Medulla oblongata (tissue), 1 donor: ENCODE data around the gene KATNB1.
A peak's percentile ranks its signal among the peaks of the same experiment; 100 is the strongest.
"Not testable (repeated sequence)": the region's sequence is repeated elsewhere in the genome, so short reads cannot be mapped to it uniquely, and the experiment has no call there.

Experiments used
- DNase-seq: peaks from one replicate; pipeline ENCODE4 v3.0.0-alpha.2; 2015; ENCODE audit errors: extremely low spot score

Gene KATNB1

DNA sequence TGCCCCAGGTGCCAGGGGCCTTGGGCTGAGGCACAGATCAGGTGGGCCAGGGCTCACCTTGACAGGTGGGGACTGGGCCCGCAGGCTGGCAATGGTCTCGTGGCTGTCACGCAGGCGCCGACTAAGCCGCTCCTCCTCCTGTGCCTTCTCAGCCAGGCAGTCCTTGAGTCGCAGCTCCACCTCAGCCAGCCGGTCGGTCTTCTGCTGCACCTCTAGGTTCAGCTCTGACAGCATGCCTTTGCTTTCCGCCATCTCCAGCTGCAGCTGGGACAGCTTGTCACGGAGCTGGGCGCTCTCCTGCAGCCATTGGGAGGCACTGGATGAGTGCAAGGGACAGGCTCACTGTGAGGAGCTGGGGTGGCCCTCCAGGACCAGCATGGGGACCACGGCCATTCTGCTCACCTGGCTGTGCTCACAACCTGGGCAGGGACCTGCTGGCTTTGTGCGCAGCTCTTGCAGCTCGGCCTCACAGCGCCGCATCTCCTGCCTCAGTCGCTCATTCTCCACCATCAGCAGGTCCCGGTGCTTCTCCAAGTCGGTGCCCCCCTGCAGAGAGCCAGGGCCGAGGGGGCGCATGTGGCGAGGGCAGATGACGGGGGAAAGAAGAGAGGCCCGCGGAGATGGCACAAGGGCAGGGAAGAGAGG, 35.7 kb downstream of the KATNB1 start:
- no peak for DNase-seq

DNA sequence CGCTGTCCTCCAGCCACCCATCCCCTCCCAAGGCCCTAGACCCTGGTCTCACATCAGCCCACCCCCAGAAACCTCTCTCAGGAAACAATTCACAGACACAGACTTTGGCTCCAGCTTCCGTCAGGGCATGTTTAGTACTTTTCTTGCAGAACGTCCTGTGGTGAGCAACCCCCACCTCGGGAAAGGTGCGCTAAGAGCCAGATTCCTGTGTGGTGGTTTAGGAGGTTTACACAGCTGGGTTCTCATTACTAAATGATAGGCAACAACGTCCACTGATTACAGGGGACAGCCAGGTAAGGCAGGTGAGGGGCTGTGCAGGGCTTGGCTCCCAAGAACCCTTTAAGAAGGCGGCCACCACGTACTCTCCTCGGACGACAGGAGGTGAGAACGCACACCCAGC, 37.4 kb downstream of the KATNB1 start:
- DNase-seq: no peak

- DNase-seq: no peak
Observed at GRCh38 chr16:57773655-57774295, 38.2 kb downstream of the KATNB1 start.

DNA sequence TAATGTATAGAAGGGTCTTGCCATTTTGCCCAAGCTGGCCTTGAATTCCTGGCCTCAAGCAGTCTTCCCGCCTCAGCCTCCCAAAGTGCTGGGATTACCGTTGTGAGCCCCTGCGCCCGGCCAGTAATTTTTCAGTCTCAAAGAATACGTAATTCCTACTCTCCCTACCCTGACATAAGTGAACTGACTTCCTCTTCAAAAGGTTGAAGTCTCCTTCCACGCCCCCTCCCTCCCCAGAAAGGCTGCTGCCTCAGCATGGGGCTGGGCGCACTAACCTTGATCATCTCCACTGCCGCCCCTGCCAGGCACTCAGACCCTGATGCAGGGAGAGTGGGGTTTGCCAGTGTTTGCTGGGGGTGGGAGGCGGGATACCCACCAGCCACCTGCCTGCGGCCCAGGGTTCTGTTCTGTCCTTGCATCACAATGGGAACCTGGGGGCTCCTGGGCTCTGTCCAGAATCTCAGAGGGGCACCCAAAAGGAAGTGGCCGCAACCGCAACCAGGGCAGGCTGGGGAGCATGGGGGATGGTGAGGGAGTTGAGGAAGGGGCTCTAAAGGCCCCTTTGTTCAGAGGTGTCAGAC, 39.2 kb downstream of the KATNB1 start:
- DNase-seq: no peak

- peak; percentile 67 for DNase-seq
Observed at GRCh38 chr16:57775661-57776469, 40.3 kb downstream of the KATNB1 start.

DNA sequence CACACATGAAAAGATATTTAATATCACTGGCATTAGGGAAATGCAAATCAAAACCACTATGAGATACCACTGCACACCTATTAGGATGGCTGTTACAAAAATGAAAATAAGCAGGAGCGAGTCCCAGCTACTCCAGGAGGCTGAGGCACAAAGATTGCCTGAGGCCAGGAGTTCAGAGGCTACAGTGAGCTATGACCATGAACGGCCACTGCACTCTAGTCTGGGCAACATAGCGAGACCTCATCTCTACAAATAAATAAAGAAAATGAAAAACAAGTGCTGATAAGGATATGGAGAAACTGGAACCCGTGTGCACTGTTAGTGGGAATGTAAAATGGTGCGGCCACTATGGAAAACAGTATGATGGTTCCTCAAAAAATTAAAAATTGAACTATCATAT, 43.1 kb downstream of the KATNB1 start:
- no peak for DNase-seq

GRCh38 chr16:57779836-57780235, 44.3 kb downstream of the KATNB1 start:
- not testable (repeated sequence) for DNase-seq

DNA sequence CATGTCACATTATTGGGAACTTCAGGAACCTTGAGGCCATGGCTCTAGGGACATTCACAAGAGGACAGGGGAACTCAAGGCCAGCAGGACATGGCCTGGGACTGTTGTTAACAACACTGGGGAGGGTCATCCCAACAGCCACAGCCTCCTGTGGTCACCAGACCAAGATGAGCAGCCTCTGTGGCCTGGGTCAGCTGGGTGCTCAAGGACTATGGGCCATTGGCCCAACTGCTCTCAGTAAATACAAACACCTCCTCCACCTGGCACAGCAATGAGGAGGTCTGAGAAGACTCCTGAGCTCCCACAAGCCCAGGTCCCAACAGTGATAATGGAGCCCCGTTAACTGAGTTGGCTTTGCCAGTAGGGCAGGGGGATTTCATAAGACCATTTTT, 45.8 kb downstream of the KATNB1 start:
- DNase-seq: no peak

DNA sequence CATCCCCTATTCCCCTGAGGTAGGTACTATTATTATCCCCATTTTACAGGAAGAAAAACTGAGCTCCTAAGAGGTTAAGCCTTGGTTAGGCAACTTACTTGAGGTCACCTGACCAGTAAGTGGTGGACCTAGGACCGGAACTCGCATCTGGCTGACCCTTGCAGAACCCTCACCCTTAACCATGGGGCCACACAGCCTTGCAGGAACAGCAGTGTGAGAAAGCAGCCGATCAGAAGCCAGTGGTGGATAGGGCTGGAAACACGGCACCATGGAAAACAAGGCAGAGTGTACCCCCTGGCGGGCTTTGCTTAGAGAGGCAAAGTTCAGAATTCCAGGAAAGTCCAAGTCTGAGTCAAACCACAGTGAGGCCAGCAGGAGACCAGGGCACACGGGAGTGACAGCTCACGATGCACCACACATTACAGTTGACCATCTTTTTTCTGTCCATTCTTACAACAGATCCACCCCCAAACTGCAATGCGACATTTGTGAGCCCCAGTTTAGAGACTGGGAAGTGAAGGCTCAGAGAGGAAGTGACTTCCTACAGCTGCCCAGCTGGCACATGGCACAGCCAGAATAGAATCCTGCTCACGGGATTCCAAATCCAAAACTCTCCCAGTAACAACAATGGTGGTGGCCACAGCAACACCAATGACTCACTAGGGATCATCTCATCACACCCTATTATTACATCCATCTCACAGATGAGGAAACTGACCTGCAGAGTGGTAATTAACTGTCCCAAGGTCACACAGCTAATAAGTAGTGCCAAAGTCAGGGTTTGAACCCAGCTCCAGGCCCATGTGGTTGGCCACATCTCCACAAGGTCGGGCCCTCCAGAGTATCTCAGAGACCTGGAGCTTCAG, 46.4 kb downstream of the KATNB1 start:
- no peak for DNase-seq

DNA sequence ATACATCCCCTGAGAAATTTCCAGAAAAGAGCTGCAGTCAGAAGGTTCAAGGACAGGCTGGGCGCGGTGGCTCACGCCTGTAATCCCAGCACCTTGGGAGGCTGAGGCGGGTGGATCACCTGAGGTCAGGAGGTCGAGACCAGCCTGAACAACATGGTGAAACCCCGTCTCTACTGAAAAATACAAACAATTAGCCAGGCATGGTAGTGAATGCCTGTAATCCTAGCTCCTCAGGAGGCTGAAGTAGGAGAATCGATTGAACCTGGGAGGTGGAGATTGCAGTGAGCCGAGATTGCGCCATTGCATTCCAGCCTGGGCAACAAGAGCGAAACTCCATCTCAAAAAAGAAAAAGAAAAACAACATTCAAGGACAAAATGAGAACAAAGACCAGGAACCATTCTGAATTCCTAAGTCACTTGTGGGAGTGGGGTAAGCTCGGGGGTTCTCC, 47.1 kb downstream of the KATNB1 start:
- DNase-seq: not testable (repeated sequence)

DNA sequence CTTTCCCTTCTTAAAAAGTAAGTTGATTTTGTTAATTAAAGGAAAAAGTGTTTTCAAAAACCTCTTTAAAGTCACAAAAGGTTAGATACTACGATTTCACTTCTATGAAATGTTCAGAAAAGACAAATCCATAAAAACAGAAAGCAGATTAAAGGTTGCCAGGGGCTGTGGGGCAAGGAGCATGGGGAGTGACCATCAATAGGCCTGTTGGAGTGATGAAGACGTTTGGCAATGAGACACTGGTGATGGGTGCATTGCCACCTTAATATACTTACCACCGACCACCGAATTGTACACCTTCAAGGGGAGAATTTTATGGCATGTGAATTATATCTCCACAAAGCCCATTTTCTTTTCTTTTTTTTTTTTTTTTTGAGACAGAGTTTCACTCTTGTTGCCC, 47.5 kb downstream of the KATNB1 start:
- DNase-seq: no peak

- DNase-seq: no peak
Observed at GRCh38 chr16:57783883-57784282, 48.3 kb downstream of the KATNB1 start.

GRCh38 chr16:57784334-57784733, 48.8 kb downstream of the KATNB1 start:
- DNase-seq: no peak

GRCh38 chr16:57785385-57785784, 49.8 kb downstream of the KATNB1 start:
- DNase-seq: no peak

GRCh38 chr16:57785924-57786323, 50.4 kb downstream of the KATNB1 start:
- no peak for DNase-seq

GRCh38 chr16:57786632-57787518, 51.3 kb downstream of the KATNB1 start:
- peak; percentile 76 for DNase-seq

- no peak for DNase-seq
Observed at GRCh38 chr16:57787519-57787905, 51.9 kb downstream of the KATNB1 start.

DNA sequence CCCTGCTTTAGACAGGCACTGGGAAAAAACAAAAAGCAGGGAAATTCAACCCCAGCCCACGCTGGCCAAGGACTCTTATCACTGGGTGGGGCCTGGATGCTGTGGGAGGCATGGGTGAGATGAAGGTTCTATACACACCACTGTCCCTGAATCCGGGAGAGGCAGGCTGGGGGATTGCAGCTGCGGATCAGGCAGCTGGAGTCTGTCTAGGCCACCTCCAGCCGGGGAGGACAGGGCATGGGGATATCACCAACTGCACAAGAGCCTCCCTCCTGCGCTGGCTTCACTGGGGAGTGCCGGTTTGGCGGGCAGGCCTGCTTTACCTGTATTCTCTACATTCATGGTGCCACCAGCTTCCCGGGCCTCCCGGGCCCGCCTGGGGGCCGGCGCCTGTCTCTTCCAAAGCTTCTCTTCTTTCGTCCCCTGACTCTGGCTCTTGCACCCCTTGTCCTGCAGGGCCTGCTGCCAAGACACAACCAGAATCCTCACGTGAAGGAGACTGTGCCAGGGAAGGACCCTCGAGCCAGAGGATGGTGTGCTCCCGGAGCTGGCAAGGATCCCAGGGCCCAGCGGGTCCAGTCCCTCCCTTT, 52.8 kb downstream of the KATNB1 start:
- DNase-seq: no peak

- no peak for DNase-seq
Observed at GRCh38 chr16:57788951-57789350, 53.4 kb downstream of the KATNB1 start.
